Testis (tissue), 5 donors: ENCODE results near the gene GRIA2. TPM values are rescaled to one million over a fixed set of nuclear protein-coding genes. Genes with fewer than 3 reads are reported as not detected.
"Not testable (repeated sequence)": the region's sequence is repeated elsewhere in the genome, so short reads cannot be mapped to it uniquely, and the experiment has no call there.

ENCODE experiments used
- DNase-seq: peaks from one replicate; pipeline ENCODE4 v3.0.0-alpha.2; 2019
- H3K27ac ChIP-seq, 2 donors: fragments of 200-600 bp; sonication (generic); one replicate each; pipeline ENCODE4 v1.5.1; 2019
- H3K27me3 ChIP-seq: fragments of 200-600 bp; sonication (generic); one replicate; pipeline ENCODE4 v1.5.1; 2019
- H3K36me3 ChIP-seq: fragments of 200-600 bp; sonication (generic); one replicate; pipeline ENCODE4 v1.5.1; 2017; ENCODE audit warnings: low read depth; ENCODE audit errors: missing control alignments
- H3K4me1 ChIP-seq: fragments of 200-600 bp; sonication (generic); one replicate; pipeline ENCODE4 v1.5.1; 2019
- H3K4me3 ChIP-seq, 2 donors: fragments of 200-600 bp; sonication (generic); one replicate each; pipeline ENCODE4 v1.5.1; 2017 to 2019
- H3K9me3 ChIP-seq: fragments of 200-600 bp; sonication (generic); one replicate; pipeline ENCODE4 v1.5.1; 2017
- POLR2A ChIP-seq: fragments of 450-650 bp; IDR thresholded peaks from one replicate; pipeline ENCODE4 v1.6.1; 2017; ENCODE audit warnings: antibody characterized with exemption, mild to moderate bottlenecking, moderate library complexity
- WGBS, 2 donors: methylation state at CpG; one replicate each; pipeline ENCODE4 v1.1.5; 2018; 5-methylcytosine and 5-hydroxymethylcytosine counted together
- intact Hi-C: fragments of 100-400 bp; cut with DNase I; formaldehyde crosslinking; loops from one replicate; pipeline ENCODE4 v1.15.1; 2023; ENCODE audit warnings: low total_unique reads
- long read RNA-seq, 2 donors: transcript quantifications; one replicate each; lab custom pipeline, GENCODE V29; 2026
- polyA plus RNA-seq: library from polyadenylated mRNA; stranded (reverse); fragments of 350-450 nt; fragmentation: Illumina TruSeq; extraction: RNeasy Lipid Tissue Mini Kit (QIAGEN cat#74804); gene quantifications from one replicate; pipeline ENCODE4 v1.2.3, GENCODE V29; 2014; ENCODE audit warnings: low read depth, low replicate concordance; ENCODE audit not compliant: insufficient read depth
- total RNA-seq, 2 donors: library from RNA; depleted of rRNA; stranded (reverse); fragments of >200 nt; gene quantifications; one replicate each; pipeline ENCODE4 v1.2.3, GENCODE V29; 2016
- TF ChIP-seq, protein P1 (sequence below), 3 experiments: fragments of 450-650 bp in 2 of 3; fragments of 200-600 bp in 1 of 3; sonication (generic) in 1 of 3; IDR thresholded peaks; one replicate each; pipeline ENCODE4 v1.5.1; 2016 to 2019; ENCODE audit warnings: antibody characterized with exemption in 3 of 3, mild to moderate bottlenecking in 2 of 3, moderate library complexity in 1 of 3

The GRIA2 gene
- total RNA-seq, result 1 to 10 TPM; 2.1 to 4.1 TPM
- 1.6 TPM for polyA plus RNA-seq
- long read RNA-seq, donor 1, result 0 reads
- long read RNA-seq, donor 2, partial matches to known transcripts, result 0 of 1 reads
- long read RNA-seq, donor 2, other reads (novel, unspliced or antisense), result 0 of 1 reads

DNA sequence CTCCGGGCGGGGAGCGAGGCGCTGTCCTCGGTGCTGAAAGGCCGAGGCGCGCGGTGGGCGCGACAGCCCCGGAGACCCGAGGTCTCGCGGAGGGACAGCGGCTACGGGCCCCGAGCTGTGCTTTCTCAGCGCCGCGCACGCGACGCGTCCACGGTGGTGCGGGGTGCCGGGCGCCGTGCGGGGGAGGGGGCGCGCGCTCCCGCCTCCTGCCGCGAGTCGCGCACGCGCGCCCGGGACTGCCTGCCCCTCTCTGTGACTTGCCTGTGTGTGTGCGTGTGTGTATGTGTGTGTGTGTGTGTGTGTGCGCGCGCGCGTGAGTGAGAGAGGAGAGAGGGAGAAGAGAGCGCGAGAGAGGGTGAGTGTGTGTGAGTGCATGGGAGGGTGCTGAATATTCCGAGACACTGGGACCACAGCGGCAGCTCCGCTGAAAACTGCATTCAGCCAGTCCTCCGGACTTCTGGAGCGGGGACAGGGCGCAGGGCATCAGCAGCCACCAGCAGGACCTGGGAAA, at the start of gene GRIA2:
Gene GRIA2 (plus strand): TSS at position 358 of the 511 bp plus-strand sequence. CDS start 315 bp downstream, outside the sequence.
- peak; percentile 72 for DNase-seq
- H3K27ac ChIP-seq, result no peak within 1 kb of the TSS

DNA sequence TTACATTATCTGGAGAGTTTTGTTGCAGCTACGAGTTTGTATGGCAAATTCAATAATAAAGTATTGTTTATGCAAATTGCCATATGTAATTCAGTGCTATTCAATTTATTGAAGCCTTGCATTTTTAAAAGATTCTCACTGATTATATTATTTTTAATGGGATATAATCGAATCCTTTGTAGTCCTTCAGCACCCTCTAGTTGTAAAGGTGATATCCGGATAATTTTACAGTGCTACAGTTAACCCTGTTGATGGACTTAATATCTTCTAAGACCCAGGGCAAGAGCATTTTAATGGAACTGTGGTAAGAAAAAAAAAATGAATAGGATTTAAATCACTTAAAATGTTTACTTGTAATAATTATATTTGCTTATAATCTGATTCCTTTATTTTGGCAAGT, 48.5 kb upstream of the GRIA2 start:
- H3K27ac ChIP-seq, result no peak overlapping the region
- no peak for DNase-seq
- H3K36me3 ChIP-seq, result no peaks in the 10 kb centered on the region
- H3K4me3 ChIP-seq, result no peak overlapping the region
- no peaks in the 10 kb centered on the region for H3K27me3 ChIP-seq
- no peaks in the 10 kb centered on the region for H3K9me3 ChIP-seq
- no peak for TF ChIP-seq POLR2A
- TF ChIP-seq, protein P1, sequence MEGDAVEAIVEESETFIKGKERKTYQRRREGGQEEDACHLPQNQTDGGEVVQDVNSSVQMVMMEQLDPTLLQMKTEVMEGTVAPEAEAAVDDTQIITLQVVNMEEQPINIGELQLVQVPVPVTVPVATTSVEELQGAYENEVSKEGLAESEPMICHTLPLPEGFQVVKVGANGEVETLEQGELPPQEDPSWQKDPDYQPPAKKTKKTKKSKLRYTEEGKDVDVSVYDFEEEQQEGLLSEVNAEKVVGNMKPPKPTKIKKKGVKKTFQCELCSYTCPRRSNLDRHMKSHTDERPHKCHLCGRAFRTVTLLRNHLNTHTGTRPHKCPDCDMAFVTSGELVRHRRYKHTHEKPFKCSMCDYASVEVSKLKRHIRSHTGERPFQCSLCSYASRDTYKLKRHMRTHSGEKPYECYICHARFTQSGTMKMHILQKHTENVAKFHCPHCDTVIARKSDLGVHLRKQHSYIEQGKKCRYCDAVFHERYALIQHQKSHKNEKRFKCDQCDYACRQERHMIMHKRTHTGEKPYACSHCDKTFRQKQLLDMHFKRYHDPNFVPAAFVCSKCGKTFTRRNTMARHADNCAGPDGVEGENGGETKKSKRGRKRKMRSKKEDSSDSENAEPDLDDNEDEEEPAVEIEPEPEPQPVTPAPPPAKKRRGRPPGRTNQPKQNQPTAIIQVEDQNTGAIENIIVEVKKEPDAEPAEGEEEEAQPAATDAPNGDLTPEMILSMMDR (IDR thresholded peaks at IDR 0.05), result no peak
- no peaks in the 10 kb centered on the region for H3K4me1 ChIP-seq
- 51 to 56% methylated on average over 3 of the region's 3 CpGs for WGBS, 2 donors
- intact Hi-C loops, result no loop called here

More for the DNA sequence above, at the start of gene GRIA2:
- Histone ChIP-seq H3K9me3 (no peaks in the 10 kb centered on the region), H3K36me3 (no peaks in the 10 kb centered on the region), H3K4me3 (peak within 1 kb of the TSS; percentile 13 to 69), H3K4me1 (peaks cover 2% of the 10 kb centered on the region), H3K27me3 (no peaks in the 10 kb centered on the region)
- TF ChIP-seq, protein P1 (IDR thresholded peaks at IDR 0.05), result no peak
- TF ChIP-seq POLR2A, result no peak
- 1 to 5% methylated on average over 28 to 30 of the region's 57 CpGs for WGBS, 2 donors
- intact Hi-C loops, result no loop called here

DNA sequence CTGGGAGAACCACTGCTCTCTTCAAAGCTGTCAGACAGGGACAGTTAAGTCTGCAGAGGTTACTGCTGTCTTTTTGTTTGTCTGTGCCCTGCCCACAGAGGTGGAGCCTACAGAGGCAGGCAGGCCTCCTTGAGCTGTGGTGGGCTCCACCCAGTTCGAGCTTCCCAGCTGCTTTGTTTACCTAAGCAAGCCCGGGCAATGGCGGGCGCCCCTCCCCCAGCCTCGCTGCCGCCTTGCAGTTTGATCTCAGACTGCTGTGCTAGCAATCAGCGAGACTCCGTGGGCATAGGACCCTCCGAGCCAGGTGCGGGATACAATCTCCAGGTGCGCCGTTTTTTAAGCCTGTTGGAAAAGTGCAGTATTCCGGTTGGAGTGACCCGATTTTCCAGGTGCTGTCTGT, 40.3 kb upstream of the GRIA2 start:
- H3K9me3 ChIP-seq, H3K27ac ChIP-seq, H3K4me1 ChIP-seq, H3K27me3 ChIP-seq, H3K4me3 ChIP-seq, DNase-seq, intact Hi-C loops, H3K36me3 ChIP-seq: not testable (repeated sequence)
- 50 to 92% methylated on average over 13 to 14 of the region's 14 CpGs for WGBS, 2 donors

DNA sequence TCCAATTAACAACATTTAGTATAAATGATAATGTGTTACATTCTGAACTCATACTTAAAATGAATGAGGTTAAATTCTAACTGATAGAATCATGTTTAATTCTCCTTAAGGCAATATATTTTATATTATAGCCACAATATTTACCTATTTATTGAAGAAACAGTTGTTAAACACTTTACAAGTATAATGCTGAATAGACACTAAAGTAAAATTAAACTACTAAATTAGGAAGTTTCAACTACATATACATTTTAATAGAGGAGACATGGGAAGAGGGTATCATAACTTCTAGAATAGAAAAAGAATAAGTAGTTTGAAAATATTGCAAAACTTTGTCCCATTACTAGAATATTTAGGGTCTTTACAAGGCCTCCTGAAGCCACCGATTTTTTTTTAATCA, 36.2 kb upstream of the GRIA2 start:
- Histone ChIP-seq H3K27ac (no peak overlapping the region), H3K27me3 (no peaks in the 10 kb centered on the region), H3K9me3 (no peaks in the 10 kb centered on the region), H3K36me3 (no peaks in the 10 kb centered on the region), H3K4me1 (no peaks in the 10 kb centered on the region), H3K4me3 (no peak overlapping the region)
- TF ChIP-seq POLR2A, result no peak
- TF ChIP-seq, protein P1 (IDR thresholded peaks at IDR 0.05), result no peak
- WGBS, 2 donors, result 90 to 91% methylated on average over 1 of the region's 1 CpG
- intact Hi-C loops, result no loop called here
- DNase-seq, result no peak

DNA sequence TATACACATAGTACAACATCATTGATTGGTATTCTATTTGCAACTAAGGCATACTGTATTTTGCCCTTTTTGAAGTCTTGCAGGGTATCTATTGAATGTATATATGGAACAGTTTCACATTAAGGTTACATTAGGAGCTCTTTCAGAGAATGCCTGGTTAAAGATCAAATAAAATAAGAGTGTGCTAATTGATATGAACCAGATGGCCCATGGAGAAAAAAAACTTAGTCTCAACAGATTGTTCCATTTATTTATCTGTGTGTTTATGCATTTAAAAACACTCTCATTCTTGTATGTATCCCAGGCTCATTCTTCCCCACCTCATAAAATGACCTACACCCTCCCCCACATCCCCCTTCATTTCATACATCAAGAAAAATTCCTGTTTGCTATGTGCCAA, 35.2 kb upstream of the GRIA2 start:
- no peaks in the 10 kb centered on the region for H3K36me3 ChIP-seq
- intact Hi-C loops, result no loop called here

More for the DNA sequence above, 35.2 kb upstream of the GRIA2 start:
- DNase-seq, result no peak
- no peak overlapping the region for H3K4me3 ChIP-seq
- H3K27me3 ChIP-seq, result no peaks in the 10 kb centered on the region
- no peaks in the 10 kb centered on the region for H3K4me1 ChIP-seq
- no peak for TF ChIP-seq POLR2A
- TF ChIP-seq, protein P1 (IDR thresholded peaks at IDR 0.05), result no peak
- H3K9me3 ChIP-seq, result no peaks in the 10 kb centered on the region
- H3K27ac ChIP-seq, result no peak overlapping the region
